Left hindlimb (tissue), 1 donor: ENCODE data around the gene TAPBP.
"Not testable (repeated sequence)": the region's sequence is repeated elsewhere in the genome, so short reads cannot be mapped to it uniquely, and the experiment has no call there.

Experiments used
- DNase-seq: peaks from one replicate; pipeline ENCODE4 v3.0.0-alpha.2; 2018

Gene TAPBP

GRCh38 chr6:33295621-33296369 lies 18.1 kb downstream of the TAPBP start:
- DNase-seq = no peak

DNA sequence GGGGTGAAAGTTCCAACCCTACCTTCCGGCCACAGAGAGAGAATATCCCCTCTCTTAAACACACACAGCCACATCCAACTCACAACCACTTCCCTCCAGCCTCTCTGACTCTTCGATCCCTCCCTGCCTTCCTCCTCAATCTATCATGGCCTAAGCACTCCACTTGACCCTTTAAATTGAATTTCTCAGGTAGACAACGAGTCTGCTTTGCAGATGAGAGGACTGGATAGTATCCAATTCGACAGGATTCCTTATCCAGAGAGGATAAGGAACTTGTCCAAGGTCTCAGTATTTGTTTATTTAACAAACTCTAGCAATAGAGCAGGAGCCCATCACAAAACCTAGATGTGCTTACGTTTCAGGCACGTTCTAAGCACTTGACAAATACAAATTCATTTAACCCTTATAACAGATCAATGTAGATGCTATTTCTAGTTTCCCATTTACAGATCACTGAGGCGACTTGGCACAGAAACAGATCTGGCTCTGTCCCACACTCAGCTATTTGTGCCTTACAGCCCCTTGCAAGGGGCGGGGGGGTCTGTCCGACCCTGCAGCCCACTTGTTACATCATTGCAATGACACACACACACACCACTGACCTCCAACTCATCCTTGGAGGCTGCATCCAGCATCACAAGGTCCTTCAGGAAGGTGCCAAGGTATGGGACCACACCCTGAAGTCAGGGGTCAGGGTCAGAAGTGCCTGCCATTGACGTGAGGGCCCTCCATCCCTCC lies 19.6 kb downstream of the TAPBP start:
- DNase-seq = no peak

DNA sequence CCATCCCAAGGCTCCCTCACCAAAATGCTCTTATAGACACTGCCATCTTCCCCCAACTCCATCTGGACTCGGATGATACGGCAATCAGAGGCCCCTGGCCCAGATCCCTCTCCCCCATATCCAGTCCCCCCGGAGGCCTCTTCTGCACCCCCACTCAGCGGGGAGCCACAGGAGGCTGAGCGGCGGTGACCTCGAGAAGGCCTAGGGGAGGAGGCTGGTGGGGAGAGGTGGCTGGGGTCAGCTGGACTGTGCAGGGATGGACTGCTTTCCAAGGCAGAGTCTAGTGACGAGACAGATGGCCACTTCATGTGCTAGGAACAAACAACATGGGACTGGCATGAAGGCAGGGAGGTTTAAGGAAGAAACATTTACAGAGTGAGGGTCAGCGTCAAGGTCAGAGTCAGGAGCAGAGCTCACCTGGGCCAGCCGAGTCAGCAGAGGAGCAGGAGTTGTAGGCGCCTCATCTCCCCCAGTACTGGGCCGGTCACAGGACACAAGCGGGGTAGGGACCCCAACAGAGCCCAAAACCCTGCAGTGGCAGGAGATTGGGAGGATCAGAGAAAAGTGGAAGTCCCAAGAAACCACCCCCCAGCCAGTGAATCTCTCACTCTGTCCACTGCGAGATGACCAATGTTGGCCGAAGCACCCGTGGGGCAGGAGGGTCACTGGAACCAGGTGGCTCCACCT lies 20.7 kb downstream of the TAPBP start:
- no peak for DNase-seq

GRCh38 chr6:33290459-33290858 lies 23.4 kb downstream of the TAPBP start:
- DNase-seq = no peak

DNA sequence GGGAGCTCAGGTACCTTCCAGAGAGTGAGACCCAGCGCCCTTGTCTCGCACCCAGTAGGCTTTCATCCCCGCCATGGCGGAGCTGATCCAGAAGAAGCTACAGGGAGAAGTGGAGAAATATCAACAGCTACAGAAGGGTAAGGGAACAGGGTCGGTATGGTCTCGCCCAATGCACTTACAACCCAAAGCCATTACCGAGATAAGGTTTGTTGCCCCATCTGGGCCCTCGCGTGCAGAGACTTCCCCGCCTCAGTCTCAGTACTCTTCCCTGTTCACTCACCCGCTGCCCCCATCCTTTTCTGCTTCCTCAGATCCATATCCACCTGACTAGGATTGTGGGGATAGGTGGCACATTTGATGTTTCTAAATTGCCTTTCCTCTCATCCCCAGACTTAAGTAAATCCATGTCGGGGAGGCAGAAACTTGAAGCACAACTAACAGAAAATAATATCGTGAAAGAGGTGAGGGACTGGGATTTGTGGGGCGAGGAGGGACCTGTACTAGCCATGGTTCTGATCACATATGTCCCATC lies 24.0 kb downstream of the TAPBP start:
- DNase-seq = no peak

DNA sequence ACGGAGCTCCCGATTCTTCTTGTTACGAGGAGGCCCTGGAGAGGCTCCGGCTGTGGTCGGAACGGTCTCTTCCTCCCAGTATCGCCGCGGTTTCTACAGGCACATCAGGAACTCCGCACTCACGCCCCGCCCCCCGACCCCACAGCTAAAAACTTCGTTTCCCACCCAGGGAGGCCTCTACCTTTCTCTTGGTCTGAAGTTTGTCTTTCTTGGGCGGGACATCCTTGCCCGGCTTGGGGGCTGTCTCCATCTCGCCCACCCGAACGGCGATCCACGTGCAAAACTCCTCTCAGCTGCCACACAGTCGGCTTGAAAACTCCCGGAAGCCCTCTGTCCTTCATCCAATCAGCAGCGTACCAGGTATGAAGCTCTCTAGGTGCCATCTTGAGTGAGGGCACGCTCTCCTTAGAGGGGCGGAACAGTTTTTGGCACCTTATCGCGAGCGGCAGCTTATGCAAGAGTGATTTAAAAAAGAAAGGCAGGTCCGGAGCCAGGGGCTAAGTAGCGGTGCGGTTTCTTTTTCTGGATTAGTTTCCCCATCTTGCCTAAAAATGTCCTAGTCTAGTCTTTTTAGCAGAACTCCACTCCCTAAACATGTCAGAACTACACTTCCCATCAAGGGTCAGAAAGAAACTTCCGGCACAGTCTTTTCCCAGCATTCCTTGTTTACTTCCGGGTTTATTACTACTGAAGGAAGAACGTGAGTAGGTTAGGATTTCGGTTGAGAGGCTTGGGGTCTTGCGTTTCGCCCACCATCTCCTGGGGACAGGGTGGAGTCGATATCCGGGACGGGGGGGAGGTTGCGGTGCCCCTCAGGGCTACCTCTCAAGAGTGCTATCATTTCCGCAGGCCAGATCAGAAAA lies 24.7 kb downstream of the TAPBP start, which contains the start of the genes PFDN6 and WDR46:
PFDN6 (plus strand) TSS at position 681 of the 863 bp plus-strand sequence. CDS start 256 bp downstream, outside the sequence.
WDR46 (minus strand) TSS at position 319 of the 863 bp plus-strand sequence; CDS start at position 250, 69 bp downstream.
- peak; percentile 92 for DNase-seq

GRCh38 chr6:33288141-33288920 lies 25.5 kb downstream of the TAPBP start:
- DNase-seq = no peak

DNA sequence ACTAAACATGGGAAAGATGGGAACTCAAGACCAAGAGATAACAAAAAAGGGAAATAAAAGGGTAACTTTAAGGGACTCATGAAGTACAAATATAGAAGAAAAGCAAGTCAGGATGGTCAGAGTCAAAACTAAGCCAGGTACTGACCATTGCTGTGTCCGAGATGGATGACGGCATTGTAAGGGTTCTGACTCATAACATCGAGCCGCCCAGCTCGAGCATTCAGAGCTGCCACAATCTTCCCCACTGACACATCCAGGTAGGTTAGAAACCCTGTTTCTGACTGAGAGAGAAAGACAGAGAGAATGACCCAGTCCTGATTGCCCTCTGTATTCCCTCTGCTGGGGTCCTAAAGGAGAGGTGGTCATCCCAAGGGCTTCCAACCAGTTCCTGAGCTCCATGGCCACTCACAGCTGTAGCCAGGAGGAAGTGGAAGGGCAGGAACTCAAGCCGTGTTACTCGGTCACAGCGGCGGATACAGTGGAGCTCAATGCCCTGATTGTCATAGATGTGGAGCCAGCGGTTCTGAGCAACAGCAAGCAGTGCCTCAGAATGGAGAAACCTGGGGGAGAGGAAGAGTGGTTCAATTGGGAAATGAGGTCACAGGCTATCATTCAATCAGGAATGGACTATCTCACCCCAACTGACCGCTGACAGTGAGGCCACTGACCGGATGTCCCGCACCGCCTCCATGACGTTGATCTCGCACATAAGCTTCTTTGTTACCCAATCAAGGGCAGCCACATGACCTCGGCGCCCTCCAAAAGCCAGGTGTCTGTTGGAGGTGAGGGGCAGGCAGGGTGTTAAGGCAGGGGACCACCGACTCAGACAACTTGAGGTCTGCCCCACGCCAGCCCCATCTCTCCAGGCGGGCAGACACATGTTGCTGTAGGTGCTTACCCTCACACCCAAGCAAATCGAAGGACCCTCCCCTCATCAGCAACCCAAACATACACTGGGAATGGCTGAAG lies 26.6 kb downstream of the TAPBP start:
- no peak for DNase-seq

- not testable (repeated sequence) for DNase-seq
Measured at GRCh38 chr6:33285214-33285613, 28.7 kb downstream of the TAPBP start.

GRCh38 chr6:33280539-33280938 lies 33.3 kb downstream of the TAPBP start:
- DNase-seq = no peak

GRCh38 chr6:33279971-33280511 lies 33.8 kb downstream of the TAPBP start:
- no peak for DNase-seq

- no peak for DNase-seq
Measured at GRCh38 chr6:33279257-33279695, 34.6 kb downstream of the TAPBP start.

DNA sequence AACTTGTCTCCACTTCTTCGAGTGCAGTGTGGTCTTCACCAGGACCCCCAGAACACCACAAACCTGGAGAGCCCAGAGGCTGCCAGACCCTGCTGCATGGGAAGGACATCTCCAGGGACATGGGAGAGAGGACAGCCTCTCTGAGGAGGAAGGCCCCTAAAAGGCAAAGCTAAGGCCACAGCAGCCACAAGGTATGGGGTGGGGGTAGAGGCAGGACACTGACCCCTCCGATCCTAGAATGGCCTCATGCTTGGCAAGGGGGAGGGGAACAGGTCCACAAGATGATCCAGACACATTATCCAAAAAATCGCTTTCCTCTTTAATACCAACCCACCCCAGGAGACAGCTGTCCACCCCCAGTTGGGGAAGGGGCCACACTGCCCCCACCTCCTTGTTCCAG lies 35.1 kb downstream of the TAPBP start:
- no peak for DNase-seq

- DNase-seq = no peak
Measured at GRCh38 chr6:33278392-33278741, 35.5 kb downstream of the TAPBP start.

- no peak for DNase-seq
Measured at GRCh38 chr6:33277663-33278391, 36.1 kb downstream of the TAPBP start.

- peak; percentile 84 for DNase-seq
Measured at GRCh38 chr6:33276864-33277662, 36.8 kb downstream of the TAPBP start, which contains the start of gene B3GALT4. Gene B3GALT4, plus strand, starts transcription at chr6:33277123. Its CDS starts 297 bp downstream, at chr6:33277420.

DNA sequence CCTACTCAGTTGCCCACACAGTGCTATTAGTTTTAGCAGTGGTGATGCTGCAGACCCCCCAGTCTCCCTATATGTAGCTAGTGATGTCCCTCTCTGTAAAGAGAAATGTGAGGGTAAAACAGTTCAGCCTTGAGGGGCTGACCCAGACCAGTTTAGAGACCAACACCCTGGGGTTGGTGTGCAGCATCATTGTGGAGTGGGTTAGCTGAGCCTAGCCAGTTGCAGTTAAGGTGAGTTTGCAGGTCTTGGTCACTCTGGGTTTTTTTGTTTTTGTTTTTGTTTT lies 37.4 kb downstream of the TAPBP start:
- DNase-seq = no peak
